ENCODE measurements around the gene FLNC.

The FLNC gene

DNA sequence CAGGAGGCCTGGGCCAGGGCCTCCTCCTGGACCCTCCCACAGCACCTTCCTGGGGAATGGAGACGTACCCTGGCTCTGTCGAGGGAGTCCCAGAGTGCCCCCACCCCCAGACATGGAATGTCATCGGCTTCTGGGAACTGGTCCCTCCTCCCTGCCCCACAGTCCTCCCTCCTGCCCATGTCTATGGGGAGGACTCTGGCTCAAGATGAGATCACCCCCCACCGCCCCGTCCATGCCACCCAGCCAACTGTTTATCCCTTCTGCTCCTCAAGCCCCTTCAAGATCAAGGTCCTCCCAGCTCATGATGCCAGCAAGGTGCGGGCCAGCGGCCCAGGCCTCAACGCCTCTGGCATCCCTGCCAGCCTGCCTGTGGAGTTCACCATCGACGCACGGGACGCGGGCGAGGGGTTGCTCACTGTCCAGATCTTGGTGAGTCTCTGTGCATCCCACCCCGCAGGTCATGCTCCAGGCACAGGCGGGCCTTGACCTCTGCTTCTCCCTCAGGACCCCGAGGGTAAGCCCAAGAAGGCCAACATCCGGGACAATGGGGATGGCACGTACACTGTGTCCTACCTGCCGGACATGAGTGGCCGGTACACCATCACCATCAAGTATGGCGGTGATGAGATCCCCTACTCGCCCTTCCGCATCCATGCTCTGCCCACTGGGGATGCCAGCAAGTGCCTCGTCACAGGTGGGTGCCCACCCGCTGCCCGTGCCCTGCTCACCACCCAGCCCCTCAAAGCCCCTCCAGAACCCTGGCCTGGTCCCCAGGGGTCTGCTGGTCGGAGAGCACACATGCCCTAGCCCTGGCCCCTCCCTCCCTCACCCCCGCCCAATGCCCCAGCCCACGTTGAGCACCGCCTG is 18.3 kb downstream of the FLNC start:
- H3K27ac ChIP-seq, result no peak overlapping the region
- no peak for TF ChIP-seq ZFX (IDR thresholded peaks at IDR 0.05; ENCODE audit: borderline replicate concordance)
- TF ChIP-seq, protein P1, sequence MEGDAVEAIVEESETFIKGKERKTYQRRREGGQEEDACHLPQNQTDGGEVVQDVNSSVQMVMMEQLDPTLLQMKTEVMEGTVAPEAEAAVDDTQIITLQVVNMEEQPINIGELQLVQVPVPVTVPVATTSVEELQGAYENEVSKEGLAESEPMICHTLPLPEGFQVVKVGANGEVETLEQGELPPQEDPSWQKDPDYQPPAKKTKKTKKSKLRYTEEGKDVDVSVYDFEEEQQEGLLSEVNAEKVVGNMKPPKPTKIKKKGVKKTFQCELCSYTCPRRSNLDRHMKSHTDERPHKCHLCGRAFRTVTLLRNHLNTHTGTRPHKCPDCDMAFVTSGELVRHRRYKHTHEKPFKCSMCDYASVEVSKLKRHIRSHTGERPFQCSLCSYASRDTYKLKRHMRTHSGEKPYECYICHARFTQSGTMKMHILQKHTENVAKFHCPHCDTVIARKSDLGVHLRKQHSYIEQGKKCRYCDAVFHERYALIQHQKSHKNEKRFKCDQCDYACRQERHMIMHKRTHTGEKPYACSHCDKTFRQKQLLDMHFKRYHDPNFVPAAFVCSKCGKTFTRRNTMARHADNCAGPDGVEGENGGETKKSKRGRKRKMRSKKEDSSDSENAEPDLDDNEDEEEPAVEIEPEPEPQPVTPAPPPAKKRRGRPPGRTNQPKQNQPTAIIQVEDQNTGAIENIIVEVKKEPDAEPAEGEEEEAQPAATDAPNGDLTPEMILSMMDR (IDR thresholded peaks at IDR 0.05), result no peak

DNA sequence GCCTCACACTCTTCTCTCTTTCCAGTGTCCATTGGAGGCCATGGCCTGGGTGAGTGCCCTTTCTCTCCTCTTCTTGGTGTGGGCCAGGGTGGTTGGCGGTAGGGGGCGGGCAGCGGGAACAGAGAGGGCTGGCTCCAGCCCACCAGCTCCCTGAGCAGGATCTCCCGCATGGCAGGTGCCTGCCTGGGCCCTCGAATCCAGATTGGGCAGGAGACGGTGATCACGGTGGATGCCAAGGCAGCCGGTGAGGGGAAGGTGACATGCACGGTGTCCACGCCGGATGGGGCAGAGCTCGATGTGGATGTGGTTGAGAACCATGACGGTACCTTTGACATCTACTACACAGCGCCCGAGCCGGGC is 18.9 kb downstream of the FLNC start:
- TF ChIP-seq, protein P1 (IDR thresholded peaks at IDR 0.05), result no peak
- no peak for TF ChIP-seq ZFX (IDR thresholded peaks at IDR 0.05; ENCODE audit: borderline replicate concordance)
- no peak overlapping the region for H3K27ac ChIP-seq

DNA sequence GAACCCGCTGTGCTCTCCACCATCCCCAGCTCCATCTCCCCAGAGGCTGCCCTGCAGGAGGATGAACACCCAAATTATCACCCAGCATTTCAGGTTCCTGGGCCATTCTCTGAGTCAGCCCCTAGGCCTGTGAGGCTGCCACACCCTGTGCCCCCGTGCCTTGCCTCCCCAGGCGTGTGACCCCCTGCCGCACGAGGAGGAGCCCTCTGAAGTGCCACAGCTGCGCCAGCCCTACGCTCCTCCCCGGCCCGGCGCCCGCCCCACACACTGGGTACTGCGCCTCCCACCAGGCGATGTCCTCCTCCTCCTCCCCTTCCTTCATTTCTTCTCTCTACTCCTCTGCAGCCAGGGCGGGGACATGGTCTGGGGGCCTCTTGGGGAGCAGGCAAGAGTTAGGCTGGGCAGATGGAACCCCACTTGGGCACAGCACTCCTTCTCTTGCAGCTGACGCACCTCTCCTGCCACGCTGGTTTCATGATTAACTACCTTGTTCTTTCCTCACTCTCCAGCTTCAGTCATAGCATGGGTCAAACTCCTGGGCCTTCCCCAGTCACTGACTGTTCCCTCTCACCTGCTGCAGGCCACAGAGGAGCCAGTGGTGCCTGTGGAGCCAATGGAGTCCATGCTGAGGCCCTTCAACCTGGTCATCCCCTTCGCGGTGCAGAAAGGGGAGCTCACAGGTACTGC is 19.7 kb downstream of the FLNC start:
- no peak overlapping the region for H3K27ac ChIP-seq
- TF ChIP-seq ZFX (IDR thresholded peaks at IDR 0.05; ENCODE audit: borderline replicate concordance), result no peak
- TF ChIP-seq, protein P1 (IDR thresholded peaks at IDR 0.05), result no peak

DNA sequence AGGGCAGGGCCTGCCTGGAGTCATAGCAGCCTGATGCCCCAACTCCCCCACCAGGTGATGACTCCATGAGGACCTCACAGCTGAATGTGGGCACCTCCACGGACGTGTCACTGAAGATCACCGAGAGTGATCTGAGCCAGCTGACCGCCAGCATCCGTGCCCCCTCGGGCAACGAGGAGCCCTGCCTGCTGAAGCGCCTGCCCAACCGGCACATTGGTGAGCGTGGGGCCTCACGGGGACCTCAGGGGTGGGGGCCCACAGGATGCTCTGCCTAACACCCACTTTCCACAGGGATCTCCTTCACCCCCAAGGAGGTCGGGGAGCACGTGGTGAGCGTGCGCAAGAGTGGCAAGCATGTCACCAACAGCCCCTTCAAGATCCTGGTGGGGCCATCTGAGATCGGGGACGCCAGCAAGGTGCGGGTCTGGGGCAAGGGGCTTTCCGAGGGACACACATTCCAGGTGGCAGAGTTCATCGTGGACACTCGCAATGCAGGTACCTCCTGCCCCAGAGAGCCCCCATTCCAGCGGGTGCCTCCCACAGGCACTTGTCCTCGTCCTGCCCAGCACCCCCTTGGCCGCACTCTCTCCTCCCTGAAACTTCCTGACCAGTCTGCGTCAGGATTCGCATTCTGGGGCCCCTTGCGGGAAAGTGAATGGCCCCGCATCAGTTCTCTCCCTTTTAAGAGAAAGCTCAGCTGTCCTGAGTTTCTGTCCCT is 22.5 kb downstream of the FLNC start:
- H3K27ac ChIP-seq, result no peak overlapping the region
- TF ChIP-seq ZFX (IDR thresholded peaks at IDR 0.05; ENCODE audit: borderline replicate concordance), result no peak
- TF ChIP-seq, protein P1 (IDR thresholded peaks at IDR 0.05), result no peak

DNA sequence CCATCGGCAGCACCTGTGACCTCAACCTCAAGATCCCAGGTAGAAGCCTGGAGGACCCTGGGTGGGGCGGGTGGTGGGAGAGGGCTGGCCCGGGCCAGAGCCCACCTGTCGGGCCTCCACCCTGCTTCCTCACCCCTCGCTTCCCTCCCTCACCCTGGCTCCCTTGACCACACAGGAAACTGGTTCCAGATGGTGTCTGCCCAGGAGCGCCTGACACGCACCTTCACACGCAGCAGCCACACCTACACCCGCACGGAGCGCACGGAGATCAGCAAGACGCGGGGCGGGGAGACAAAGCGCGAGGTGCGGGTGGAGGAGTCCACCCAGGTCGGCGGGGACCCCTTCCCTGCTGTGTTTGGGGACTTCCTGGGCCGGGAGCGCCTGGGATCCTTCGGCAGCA is 23.6 kb downstream of the FLNC start:
- no peak overlapping the region for H3K27ac ChIP-seq
- TF ChIP-seq ZFX (IDR thresholded peaks at IDR 0.05; ENCODE audit: borderline replicate concordance), result no peak

DNA sequence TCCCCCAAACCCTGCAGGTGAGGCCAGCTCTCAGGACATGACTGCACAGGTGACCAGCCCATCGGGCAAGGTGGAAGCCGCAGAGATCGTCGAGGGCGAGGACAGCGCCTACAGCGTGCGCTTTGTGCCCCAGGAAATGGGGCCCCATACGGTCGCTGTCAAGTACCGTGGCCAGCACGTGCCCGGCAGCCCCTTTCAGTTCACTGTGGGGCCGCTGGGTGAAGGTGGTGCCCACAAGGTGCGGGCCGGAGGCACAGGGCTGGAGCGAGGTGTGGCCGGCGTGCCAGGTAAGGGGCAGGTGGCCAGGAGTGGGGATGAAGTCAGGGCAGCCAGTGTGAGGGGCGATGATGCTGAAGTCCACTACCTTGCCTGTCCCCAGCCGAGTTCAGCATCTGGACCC is 24.2 kb downstream of the FLNC start:
- TF ChIP-seq, protein P1 (IDR thresholded peaks at IDR 0.05), result no peak
- TF ChIP-seq ZFX (IDR thresholded peaks at IDR 0.05; ENCODE audit: borderline replicate concordance), result no peak
- no peak overlapping the region for H3K27ac ChIP-seq

DNA sequence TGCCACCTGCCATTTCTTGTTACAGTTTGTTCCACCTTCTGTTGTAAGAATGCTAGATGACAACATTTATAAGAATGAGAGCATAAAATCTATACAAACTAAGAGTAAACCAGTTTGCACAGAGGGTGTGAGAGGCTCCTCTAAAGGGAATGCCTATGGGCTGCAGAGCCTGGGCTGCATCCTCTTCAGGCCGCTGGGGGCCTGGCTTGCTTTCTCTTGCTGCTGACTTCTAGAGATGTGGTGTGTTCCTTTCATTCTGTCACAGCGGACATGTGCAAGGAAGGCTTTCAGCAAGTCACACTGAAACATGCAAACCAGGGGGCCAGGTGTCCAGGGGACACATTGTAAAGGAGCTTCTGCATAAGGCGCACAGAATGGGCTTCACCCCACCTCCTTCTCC is 25.4 kb downstream of the FLNC start:
- no peak overlapping the region for H3K27ac ChIP-seq
- TF ChIP-seq, protein P1 (IDR thresholded peaks at IDR 0.05), result no peak
- TF ChIP-seq ZFX (IDR thresholded peaks at IDR 0.05; ENCODE audit: borderline replicate concordance), result no peak

Data from 22Rv1 (cell line).